Ishikawa (cell line): ENCODE results near the gene KDM2A.

ENCODE experiments used
- CEBPB ChIP-seq: IDR thresholded peaks from 2 replicates; pipeline ENCODE4 v1.6.1; 2012
- CREB1 ChIP-seq: IDR thresholded peaks from 2 replicates; pipeline ENCODE4 v1.6.1; 2012; ENCODE audit warnings: low read depth
- EGR1 ChIP-seq: IDR thresholded peaks from 2 replicates; pipeline ENCODE4 v1.6.1; 2012
- EP300 ChIP-seq: IDR thresholded peaks from 2 replicates; pipeline ENCODE4 v1.6.1; 2012; ENCODE audit warnings: borderline replicate concordance
- NFIC ChIP-seq: IDR thresholded peaks from 2 replicates; pipeline ENCODE4 v1.6.1; 2012
- RAD21 ChIP-seq: IDR thresholded peaks from 2 replicates; pipeline ENCODE4 v1.6.1; 2012; ENCODE audit warnings: low read depth
- TAF1 ChIP-seq: IDR thresholded peaks from 2 replicates; pipeline ENCODE4 v1.6.1; 2012; ENCODE audit warnings: low read depth, mild to moderate bottlenecking
- YY1 ChIP-seq: IDR thresholded peaks from 2 replicates; pipeline ENCODE4 v1.6.1; 2012; ENCODE audit warnings: low read depth
- ZBTB7A ChIP-seq: IDR thresholded peaks from 2 replicates; pipeline ENCODE4 v1.6.1; 2012; ENCODE audit warnings: low read depth
- TF ChIP-seq, protein P1 (sequence below): IDR thresholded peaks from 2 replicates; pipeline ENCODE4 v1.6.1; 2012
- TF ChIP-seq, protein P2 (sequence below): IDR thresholded peaks from 2 replicates; pipeline ENCODE4 v1.6.1; 2012; ENCODE audit warnings: low read depth, mild to moderate bottlenecking

DNA sequence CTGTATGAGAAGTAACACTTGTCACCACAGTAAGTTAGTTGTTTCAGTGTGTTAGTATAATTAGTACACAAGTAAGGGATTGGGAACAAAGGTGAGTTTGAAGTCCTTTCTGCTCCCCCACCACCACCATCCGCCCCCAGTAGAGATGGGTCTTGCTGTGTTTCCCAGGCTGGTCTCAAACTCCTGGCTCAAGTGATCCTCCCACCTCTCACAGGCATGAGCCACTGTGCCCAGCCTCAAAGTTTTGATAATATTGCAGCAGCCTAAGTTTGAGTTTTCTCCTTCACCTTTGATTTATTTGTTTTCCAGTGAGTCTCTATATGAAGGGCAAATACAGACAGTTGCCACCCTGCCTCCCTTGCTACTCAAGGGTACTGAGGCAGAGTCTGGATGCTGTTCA lies 123.5 kb downstream of the KDM2A start:
- TF ChIP-seq, protein P1, sequence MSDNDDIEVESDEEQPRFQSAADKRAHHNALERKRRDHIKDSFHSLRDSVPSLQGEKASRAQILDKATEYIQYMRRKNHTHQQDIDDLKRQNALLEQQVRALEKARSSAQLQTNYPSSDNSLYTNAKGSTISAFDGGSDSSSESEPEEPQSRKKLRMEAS, result no peak
- no peak for TF ChIP-seq TAF1
- no peak for TF ChIP-seq RAD21
- TF ChIP-seq CEBPB, result no peak
- TF ChIP-seq ZBTB7A, result no peak
- TF ChIP-seq, protein P2, sequence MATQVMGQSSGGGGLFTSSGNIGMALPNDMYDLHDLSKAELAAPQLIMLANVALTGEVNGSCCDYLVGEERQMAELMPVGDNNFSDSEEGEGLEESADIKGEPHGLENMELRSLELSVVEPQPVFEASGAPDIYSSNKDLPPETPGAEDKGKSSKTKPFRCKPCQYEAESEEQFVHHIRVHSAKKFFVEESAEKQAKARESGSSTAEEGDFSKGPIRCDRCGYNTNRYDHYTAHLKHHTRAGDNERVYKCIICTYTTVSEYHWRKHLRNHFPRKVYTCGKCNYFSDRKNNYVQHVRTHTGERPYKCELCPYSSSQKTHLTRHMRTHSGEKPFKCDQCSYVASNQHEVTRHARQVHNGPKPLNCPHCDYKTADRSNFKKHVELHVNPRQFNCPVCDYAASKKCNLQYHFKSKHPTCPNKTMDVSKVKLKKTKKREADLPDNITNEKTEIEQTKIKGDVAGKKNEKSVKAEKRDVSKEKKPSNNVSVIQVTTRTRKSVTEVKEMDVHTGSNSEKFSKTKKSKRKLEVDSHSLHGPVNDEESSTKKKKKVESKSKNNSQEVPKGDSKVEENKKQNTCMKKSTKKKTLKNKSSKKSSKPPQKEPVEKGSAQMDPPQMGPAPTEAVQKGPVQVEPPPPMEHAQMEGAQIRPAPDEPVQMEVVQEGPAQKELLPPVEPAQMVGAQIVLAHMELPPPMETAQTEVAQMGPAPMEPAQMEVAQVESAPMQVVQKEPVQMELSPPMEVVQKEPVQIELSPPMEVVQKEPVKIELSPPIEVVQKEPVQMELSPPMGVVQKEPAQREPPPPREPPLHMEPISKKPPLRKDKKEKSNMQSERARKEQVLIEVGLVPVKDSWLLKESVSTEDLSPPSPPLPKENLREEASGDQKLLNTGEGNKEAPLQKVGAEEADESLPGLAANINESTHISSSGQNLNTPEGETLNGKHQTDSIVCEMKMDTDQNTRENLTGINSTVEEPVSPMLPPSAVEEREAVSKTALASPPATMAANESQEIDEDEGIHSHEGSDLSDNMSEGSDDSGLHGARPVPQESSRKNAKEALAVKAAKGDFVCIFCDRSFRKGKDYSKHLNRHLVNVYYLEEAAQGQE, result no peak
- no peak for TF ChIP-seq EP300
- no peak for TF ChIP-seq CREB1
- no peak for TF ChIP-seq YY1
- TF ChIP-seq EGR1, result no peak
- TF ChIP-seq NFIC, result no peak
